Esophagus squamous epithelium (tissue), 4 donors: ENCODE results near the gene SCRN1.

Experiments used
- POLR2A ChIP-seq, 4 donors: fragments of 450-650 bp; IDR thresholded peaks; one replicate each; pipeline ENCODE4 v1.6.1; 2017; ENCODE audit warnings: antibody characterized with exemption in 4 of 4, mild to moderate bottlenecking in 4 of 4, moderate library complexity in 3 of 4
- TF ChIP-seq, protein P1 (sequence below), 6 experiments: fragments of 450-650 bp in 4 of 6; fragments of 200-600 bp in 2 of 6; sonication (generic) in 2 of 6; IDR thresholded peaks; one replicate each; pipeline ENCODE4 v1.5.1; 2016 to 2019; ENCODE audit warnings: antibody characterized with exemption in 6 of 6, mild to moderate bottlenecking in 4 of 6, moderate library complexity in 4 of 6

DNA sequence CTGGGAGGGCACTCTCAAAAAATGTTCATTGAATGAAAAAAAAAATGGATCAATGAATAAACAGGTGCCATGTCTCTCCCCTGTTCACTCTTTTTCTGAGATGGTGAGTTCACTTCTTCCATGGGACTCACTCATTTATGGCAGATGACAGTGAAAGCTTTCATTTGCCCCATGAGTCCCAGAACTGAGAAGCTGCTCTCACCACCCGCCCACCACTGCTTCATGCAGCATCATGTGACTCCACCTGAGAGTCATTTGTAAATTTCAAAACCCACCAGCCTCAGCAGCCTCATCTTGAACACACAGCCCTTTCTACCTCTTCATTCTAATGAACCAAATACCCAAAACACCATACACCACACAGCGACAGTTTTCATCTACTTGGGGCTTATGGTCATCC lies 64.9 kb downstream of the SCRN1 start:
- TF ChIP-seq, protein P1, sequence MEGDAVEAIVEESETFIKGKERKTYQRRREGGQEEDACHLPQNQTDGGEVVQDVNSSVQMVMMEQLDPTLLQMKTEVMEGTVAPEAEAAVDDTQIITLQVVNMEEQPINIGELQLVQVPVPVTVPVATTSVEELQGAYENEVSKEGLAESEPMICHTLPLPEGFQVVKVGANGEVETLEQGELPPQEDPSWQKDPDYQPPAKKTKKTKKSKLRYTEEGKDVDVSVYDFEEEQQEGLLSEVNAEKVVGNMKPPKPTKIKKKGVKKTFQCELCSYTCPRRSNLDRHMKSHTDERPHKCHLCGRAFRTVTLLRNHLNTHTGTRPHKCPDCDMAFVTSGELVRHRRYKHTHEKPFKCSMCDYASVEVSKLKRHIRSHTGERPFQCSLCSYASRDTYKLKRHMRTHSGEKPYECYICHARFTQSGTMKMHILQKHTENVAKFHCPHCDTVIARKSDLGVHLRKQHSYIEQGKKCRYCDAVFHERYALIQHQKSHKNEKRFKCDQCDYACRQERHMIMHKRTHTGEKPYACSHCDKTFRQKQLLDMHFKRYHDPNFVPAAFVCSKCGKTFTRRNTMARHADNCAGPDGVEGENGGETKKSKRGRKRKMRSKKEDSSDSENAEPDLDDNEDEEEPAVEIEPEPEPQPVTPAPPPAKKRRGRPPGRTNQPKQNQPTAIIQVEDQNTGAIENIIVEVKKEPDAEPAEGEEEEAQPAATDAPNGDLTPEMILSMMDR (IDR thresholded peaks at IDR 0.05): no peak
- TF ChIP-seq POLR2A (IDR thresholded peaks at IDR 0.05): no peak
